ENCODE data around the gene DLG2. TPM values are rescaled to one million over a fixed set of nuclear protein-coding genes. Genes with fewer than 3 reads are reported as not detected.

The DLG2 gene
- total RNA-seq, 1 donor from 2014 or later: 1.8 TPM

DNA sequence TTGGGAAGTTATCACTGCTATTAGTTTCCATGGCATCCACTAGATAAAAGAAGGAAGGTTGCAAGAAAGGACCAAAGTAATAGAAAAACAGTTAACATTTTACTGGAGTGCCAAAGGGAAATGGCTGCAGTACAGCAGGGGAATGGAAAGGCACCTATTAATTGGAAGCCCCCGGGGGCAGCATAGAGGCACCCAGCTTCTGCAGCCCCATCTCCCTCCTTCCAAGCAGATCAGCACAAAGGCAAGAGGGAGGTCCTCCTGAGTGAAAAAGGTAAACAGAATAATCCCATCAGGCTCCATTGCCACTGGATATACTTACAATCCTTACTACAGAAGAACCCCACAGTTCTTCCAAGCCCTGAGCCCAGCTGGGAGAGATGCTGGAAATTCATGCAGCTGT, 887.1 kb downstream of the DLG2 start:
- FAIRE-seq: no peak
- no peak overlapping the region for H3K27ac Mint-ChIP-seq (ENCODE audit: unreplicated experiment)

DNA sequence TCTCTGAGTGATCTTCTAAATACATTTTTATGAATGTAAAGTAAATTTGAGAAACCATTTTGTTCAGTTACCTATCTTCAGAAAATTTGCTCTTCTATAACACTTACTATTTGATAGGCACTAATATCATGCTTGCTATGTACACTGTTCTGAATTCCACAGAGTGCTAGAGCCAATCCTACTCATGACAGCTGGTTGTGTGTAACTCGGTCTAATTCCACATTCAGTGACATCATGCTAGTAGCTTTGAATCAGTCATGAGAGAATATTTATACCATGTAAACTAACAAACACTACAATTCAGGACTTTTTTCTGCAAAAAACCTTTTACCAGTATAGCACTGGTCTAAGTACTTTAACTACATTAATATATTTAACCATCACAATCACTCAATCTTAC, 902.9 kb downstream of the DLG2 start:
- peaks cover 6% of the 10 kb centered on the region for H3K27me3 Mint-ChIP-seq (ENCODE audit: low read depth, unreplicated experiment)
- H3K27me3 ChIP-seq (ENCODE audit: insufficient read depth, low read length): peaks cover 10% of the 10 kb centered on the region

More for the DNA sequence above, 887.1 kb downstream of the DLG2 start:
- Histone ChIP-seq H3K4me2 (ENCODE audit: low read length) (no peak overlapping the region), H3K27ac (ENCODE audit: low read depth, low read length) (no peak overlapping the region), H3K36me3 (ENCODE audit: insufficient read depth, low read length) (no peaks in the 10 kb centered on the region), H3K27me3 (ENCODE audit: insufficient read depth, low read length) (no peaks in the 10 kb centered on the region), H3K9me3 (ENCODE audit: insufficient read depth, low read depth, low read length) (no peaks in the 10 kb centered on the region), H3K79me2 (ENCODE audit: insufficient read depth, low read length) (no peaks in the 10 kb centered on the region), H3K4me1 (ENCODE audit: insufficient read depth, low read length) (no peaks in the 10 kb centered on the region), H2AFZ (ENCODE audit: low read depth, low read length) (no peak overlapping the region), H3K4me3 (ENCODE audit: insufficient read depth, low read depth, low read length) (no peak overlapping the region), H3K9ac (ENCODE audit: low read length) (no peak overlapping the region), H4K20me1 (ENCODE audit: insufficient read depth, low read length) (no peaks in the 10 kb centered on the region)
- H3K4me3 Mint-ChIP-seq (ENCODE audit: unreplicated experiment): no peak overlapping the region
- no peaks in the 10 kb centered on the region for H3K27me3 Mint-ChIP-seq (ENCODE audit: low read depth, unreplicated experiment)
- H3K9me3 Mint-ChIP-seq (ENCODE audit: unreplicated experiment): no peaks in the 10 kb centered on the region
- TF ChIP-seq, protein P1, sequence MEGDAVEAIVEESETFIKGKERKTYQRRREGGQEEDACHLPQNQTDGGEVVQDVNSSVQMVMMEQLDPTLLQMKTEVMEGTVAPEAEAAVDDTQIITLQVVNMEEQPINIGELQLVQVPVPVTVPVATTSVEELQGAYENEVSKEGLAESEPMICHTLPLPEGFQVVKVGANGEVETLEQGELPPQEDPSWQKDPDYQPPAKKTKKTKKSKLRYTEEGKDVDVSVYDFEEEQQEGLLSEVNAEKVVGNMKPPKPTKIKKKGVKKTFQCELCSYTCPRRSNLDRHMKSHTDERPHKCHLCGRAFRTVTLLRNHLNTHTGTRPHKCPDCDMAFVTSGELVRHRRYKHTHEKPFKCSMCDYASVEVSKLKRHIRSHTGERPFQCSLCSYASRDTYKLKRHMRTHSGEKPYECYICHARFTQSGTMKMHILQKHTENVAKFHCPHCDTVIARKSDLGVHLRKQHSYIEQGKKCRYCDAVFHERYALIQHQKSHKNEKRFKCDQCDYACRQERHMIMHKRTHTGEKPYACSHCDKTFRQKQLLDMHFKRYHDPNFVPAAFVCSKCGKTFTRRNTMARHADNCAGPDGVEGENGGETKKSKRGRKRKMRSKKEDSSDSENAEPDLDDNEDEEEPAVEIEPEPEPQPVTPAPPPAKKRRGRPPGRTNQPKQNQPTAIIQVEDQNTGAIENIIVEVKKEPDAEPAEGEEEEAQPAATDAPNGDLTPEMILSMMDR (IDR thresholded peaks at IDR 0.05; ENCODE audit: insufficient read depth, low read depth, low read length): no peak
- TF ChIP-seq EZH2 (IDR thresholded peaks at IDR 0.05; ENCODE audit: insufficient read depth, low read length): no peak
- no peaks in the 10 kb centered on the region for H3K4me1 Mint-ChIP-seq (ENCODE audit: low read depth, unreplicated experiment)
- peaks cover 1% of the 10 kb centered on the region for H3K36me3 Mint-ChIP-seq (ENCODE audit: low read depth, unreplicated experiment)
- no peak for DNase-seq (ENCODE audit: low read depth)

DNA sequence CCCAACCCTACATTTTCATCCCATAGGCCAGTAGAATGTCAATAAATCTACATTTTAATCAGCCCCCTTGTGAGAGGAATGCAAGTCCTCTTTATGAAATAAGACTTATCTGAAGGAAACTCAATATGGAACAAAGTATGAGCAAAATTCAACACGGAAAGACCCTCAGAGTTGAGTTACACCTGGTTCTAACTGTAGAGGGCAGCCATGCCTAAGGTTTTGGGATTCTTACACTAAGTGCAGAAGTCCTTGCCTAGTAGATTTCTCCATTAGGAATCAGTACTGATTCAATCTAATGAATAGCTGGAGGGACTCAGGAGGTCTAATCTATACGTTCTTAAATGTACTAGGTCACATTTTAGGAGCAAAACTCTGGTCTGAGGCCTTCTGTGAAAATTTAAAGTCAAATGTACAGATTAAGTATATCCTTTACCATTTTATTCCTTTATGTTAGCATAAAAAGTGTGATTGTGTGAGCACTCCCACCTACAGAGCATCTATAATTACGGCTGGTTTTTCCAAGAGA, 904.5 kb downstream of the DLG2 start:
- H3K27ac Mint-ChIP-seq (ENCODE audit: unreplicated experiment): peak overlapping the region; percentile 66
- DNase-seq (ENCODE audit: low read depth): no peak

More for the DNA sequence above, 902.9 kb downstream of the DLG2 start:
- H3K4me3 ChIP-seq (ENCODE audit: insufficient read depth, low read depth, low read length): no peak overlapping the region
- no peak overlapping the region for H3K27ac ChIP-seq (ENCODE audit: low read depth, low read length)
- no peaks in the 10 kb centered on the region for H3K9me3 Mint-ChIP-seq (ENCODE audit: unreplicated experiment)
- TF ChIP-seq EZH2 (IDR thresholded peaks at IDR 0.05; ENCODE audit: insufficient read depth, low read length): no peak
- TF ChIP-seq, protein P1 (IDR thresholded peaks at IDR 0.05; ENCODE audit: insufficient read depth, low read depth, low read length): no peak
- H4K20me1 ChIP-seq (ENCODE audit: insufficient read depth, low read length): no peaks in the 10 kb centered on the region
- no peak overlapping the region for H3K27ac Mint-ChIP-seq (ENCODE audit: unreplicated experiment)
- no peaks in the 10 kb centered on the region for H3K36me3 Mint-ChIP-seq (ENCODE audit: low read depth, unreplicated experiment)
- H3K4me1 ChIP-seq (ENCODE audit: insufficient read depth, low read length): peaks cover 3% of the 10 kb centered on the region
- H3K4me3 Mint-ChIP-seq (ENCODE audit: unreplicated experiment): no peak overlapping the region
- H3K36me3 ChIP-seq (ENCODE audit: insufficient read depth, low read length): no peaks in the 10 kb centered on the region
- peaks cover 9% of the 10 kb centered on the region for H3K4me1 Mint-ChIP-seq (ENCODE audit: low read depth, unreplicated experiment)
- DNase-seq (ENCODE audit: low read depth): no peak
- H2AFZ ChIP-seq (ENCODE audit: low read depth, low read length): no peak overlapping the region
- H3K4me2 ChIP-seq (ENCODE audit: low read length): no peak overlapping the region
- no peaks in the 10 kb centered on the region for H3K79me2 ChIP-seq (ENCODE audit: insufficient read depth, low read length)
- no peak for FAIRE-seq
- H3K9ac ChIP-seq (ENCODE audit: low read length): no peak overlapping the region
- H3K9me3 ChIP-seq (ENCODE audit: insufficient read depth, low read depth, low read length): no peaks in the 10 kb centered on the region

More for the DNA sequence above, 904.5 kb downstream of the DLG2 start:
- Mint-ChIP-seq H3K4me3 (ENCODE audit: unreplicated experiment) (no peak overlapping the region), H3K9me3 (ENCODE audit: unreplicated experiment) (no peaks in the 10 kb centered on the region), H3K4me1 (ENCODE audit: low read depth, unreplicated experiment) (peaks cover 9% of the 10 kb centered on the region), H3K27me3 (ENCODE audit: low read depth, unreplicated experiment) (peaks cover 9% of the 10 kb centered on the region), H3K36me3 (ENCODE audit: low read depth, unreplicated experiment) (no peaks in the 10 kb centered on the region)
- Histone ChIP-seq H3K9ac (ENCODE audit: low read length) (no peak overlapping the region), H3K27me3 (ENCODE audit: insufficient read depth, low read length) (peaks cover 13% of the 10 kb centered on the region), H3K79me2 (ENCODE audit: insufficient read depth, low read length) (no peaks in the 10 kb centered on the region), H2AFZ (ENCODE audit: low read depth, low read length) (no peak overlapping the region), H3K36me3 (ENCODE audit: insufficient read depth, low read length) (no peaks in the 10 kb centered on the region), H3K4me3 (ENCODE audit: insufficient read depth, low read depth, low read length) (no peak overlapping the region), H4K20me1 (ENCODE audit: insufficient read depth, low read length) (no peaks in the 10 kb centered on the region), H3K4me2 (ENCODE audit: low read length) (no peak overlapping the region), H3K9me3 (ENCODE audit: insufficient read depth, low read depth, low read length) (no peaks in the 10 kb centered on the region), H3K27ac (ENCODE audit: low read depth, low read length) (no peak overlapping the region), H3K4me1 (ENCODE audit: insufficient read depth, low read length) (peaks cover 3% of the 10 kb centered on the region)
- TF ChIP-seq, protein P1 (IDR thresholded peaks at IDR 0.05; ENCODE audit: insufficient read depth, low read depth, low read length): no peak
- TF ChIP-seq EZH2 (IDR thresholded peaks at IDR 0.05; ENCODE audit: insufficient read depth, low read length): no peak
- no peak for FAIRE-seq
